GM12891 (cell line): ENCODE results near the gene ANKAR.

ENCODE experiments used
- POLR2AphosphoS5 ChIP-seq: IDR thresholded peaks from 2 replicates; pipeline ENCODE4 v1.6.1; 2011; ENCODE audit warnings: low read depth, low read length, control low read depth
- POU2F2 ChIP-seq: IDR thresholded peaks from 2 replicates; pipeline ENCODE4 v1.6.1; 2011; ENCODE audit warnings: low read depth, mild to moderate bottlenecking, control low read depth, low read length, moderate library complexity
- TAF1 ChIP-seq: IDR thresholded peaks from 2 replicates; pipeline ENCODE4 v1.6.1; 2011; ENCODE audit warnings: low read depth, low read length, control low read depth

GRCh38 chr2:189662669-189663226, 11.7 kb upstream of the ANKAR start:
- no peak for TF ChIP-seq TAF1
- no peak for TF ChIP-seq POU2F2
- TF ChIP-seq POLR2AphosphoS5, result no peak
